Measurements from ENCODE around the gene WDR70. TPM values are rescaled to one million over a fixed set of nuclear protein-coding genes. Genes with fewer than 3 reads are reported as not detected.

WDR70 gene
- total RNA-seq, 1 experiment from 2014 or later: 78.2 TPM

GRCh38 chr5:37738057-37738691 is 359.1 kb downstream of the WDR70 start:
- Histone ChIP-seq H3K27ac (peak overlapping the region; percentile 13), H2AFZ (no peak overlapping the region), H3K4me3 (no peak overlapping the region), H3K27me3 (ENCODE audit: insufficient read depth, low read depth) (no peaks in the 10 kb centered on the region), H3K4me2 (peak overlapping the region; percentile 45), H3K79me2 (ENCODE audit: low read depth) (no peaks in the 10 kb centered on the region), H3K36me3 (ENCODE audit: low read depth) (0 out of 2 replicates have a peak, but pooled peaks cover 4% of the 10 kb centered on the region), H3K9me3 (ENCODE audit: insufficient read depth, low read depth) (no peaks in the 10 kb centered on the region), H3F3A (ENCODE audit: insufficient read depth, low read depth) (peaks cover 11% of the 10 kb centered on the region; the same call in 1 of the 2 replicates), H3K4me1 (replicated peaks; ENCODE audit: insufficient read depth) (peaks cover 27% of the 10 kb centered on the region), H3K9me2 (ENCODE audit: insufficient read depth) (no peaks in the 10 kb centered on the region), H4K20me1 (ENCODE audit: insufficient read depth) (peaks cover 12% of the 10 kb centered on the region; the same call in 1 of the 2 replicates)
- intact Hi-C loops (cut with micrococcal nuclease; ENCODE audit: unreplicated experiment): loop anchor here (2.0 kb wide), 1 partner anchor 69 kb away; no protein-coding TSS in a partner anchor
- DNase-seq: peak; percentile 58 to 89
- BruUV-seq (replicated peaks): no TSS peak
- CTCF ChIA-PET: interaction anchor here (1.0 kb wide), 1 partner anchor 15 kb away, joined by 4 read pairs; no protein-coding TSS in a partner anchor
- TF ChIP-seq CTCF (conservative IDR thresholded peaks at IDR 0.05): no peak
- TF ChIP-seq EZH2 (IDR thresholded peaks at IDR 0.05; ENCODE audit: low read depth): no peak
- POLR2A ChIA-PET (ENCODE audit: unreplicated experiment): interaction anchor here (0.6 kb wide), 3 partner anchors 147 to 1638 kb away, joined by 4 to 6 read pairs (median 5); no protein-coding TSS in a partner anchor

GRCh38 chr5:37738865-37739488 is 359.9 kb downstream of the WDR70 start:
- no TSS peak for BruUV-seq (replicated peaks)
- intact Hi-C loops (cut with micrococcal nuclease; ENCODE audit: unreplicated experiment): loop anchor here (2.0 kb wide), 1 partner anchor 70 kb away; no protein-coding TSS in a partner anchor

More at GRCh38 chr5:37738865-37739488, 359.9 kb downstream of the WDR70 start:
- Histone ChIP-seq H3F3A (ENCODE audit: insufficient read depth, low read depth) (peaks cover 11% of the 10 kb centered on the region; the same call in 1 of the 2 replicates), H4K20me1 (ENCODE audit: insufficient read depth) (peaks cover 12% of the 10 kb centered on the region; the same call in 1 of the 2 replicates), H3K4me3 (no peak overlapping the region), H2AFZ (no peak overlapping the region), H3K4me1 (replicated peaks; ENCODE audit: insufficient read depth) (peaks cover 27% of the 10 kb centered on the region), H3K9me2 (ENCODE audit: insufficient read depth) (no peaks in the 10 kb centered on the region), H3K36me3 (ENCODE audit: low read depth) (0 out of 2 replicates have a peak, but pooled peaks cover 4% of the 10 kb centered on the region), H3K4me2 (peak overlapping the region; percentile 45), H3K9me3 (ENCODE audit: insufficient read depth, low read depth) (no peaks in the 10 kb centered on the region), H3K79me2 (ENCODE audit: low read depth) (no peaks in the 10 kb centered on the region), H3K27ac (no peak overlapping the region), H3K27me3 (ENCODE audit: insufficient read depth, low read depth) (no peaks in the 10 kb centered on the region)
- ChIA-PET POLR2A (ENCODE audit: unreplicated experiment) (interaction anchor here (0.6 kb wide), 1 partner anchor 489 kb away, joined by 4 read pairs; no protein-coding TSS in a partner anchor), CTCF (no interaction called here)
- TF ChIP-seq EZH2 (IDR thresholded peaks at IDR 0.05; ENCODE audit: low read depth) (no peak), CTCF (conservative IDR thresholded peaks at IDR 0.05) (no peak)
- DNase-seq: peak in 1 of 2 experiments; percentile 34

All from PC-9 (cell line).